Measurements from ENCODE around the gene ARID3C. TPM values are rescaled to one million over a fixed set of nuclear protein-coding genes. Genes with fewer than 3 reads are reported as not detected.

Gene ARID3C
- total RNA-seq, 1 donor from 2014 or later, result not detected

- Histone ChIP-seq H3K27ac (no peak within 1 kb of the TSS), H3K9me3 (no peaks in the 10 kb centered on the region), H3K4me1 (peaks cover 24% of the 10 kb centered on the region), H3K4me3 (no peak within 1 kb of the TSS), H3K36me3 (peaks cover 23% of the 10 kb centered on the region), H3K27me3 (ENCODE audit: low read depth) (no peaks in the 10 kb centered on the region)
- TF ChIP-seq CTCF (IDR thresholded peaks at IDR 0.05), result no peak
- no peak for ATAC-seq
- intact Hi-C loops (cut with DNase I), result no loop called here
- no peak for DNase-seq
These were observed 33.8 kb upstream of the ARID3C start, which contains the start of gene CCL27 for GRCh38 chr9:34662526-34663302. CCL27 (minus strand) TSS chr9:34662657; CDS start chr9:34662633, 24 bp downstream.

- intact Hi-C loops (cut with DNase I), result no loop called here
- TF ChIP-seq CTCF (IDR thresholded peaks at IDR 0.05), result no peak
These were observed 30.9 kb upstream of the ARID3C start for GRCh38 chr9:34659592-34660253.

GRCh38 chr9:34658461-34658860 is 29.6 kb upstream of the ARID3C start:
- no peak overlapping the region for H3K27ac ChIP-seq
- H3K4me1 ChIP-seq, result peaks cover 19% of the 10 kb centered on the region
- peaks cover 23% of the 10 kb centered on the region for H3K36me3 ChIP-seq
- H3K27me3 ChIP-seq (ENCODE audit: low read depth), result no peaks in the 10 kb centered on the region
- no peak for TF ChIP-seq CTCF (IDR thresholded peaks at IDR 0.05)
- intact Hi-C loops (cut with DNase I), result no loop called here
- H3K4me3 ChIP-seq, result no peak overlapping the region
- ATAC-seq, result no peak
- H3K9me3 ChIP-seq, result no peaks in the 10 kb centered on the region
- DNase-seq, result no peak

More at GRCh38 chr9:34659592-34660253, 30.9 kb upstream of the ARID3C start:
- no peak overlapping the region for H3K4me3 ChIP-seq
- ATAC-seq, result no peak
- H3K27ac ChIP-seq, result no peak overlapping the region
- H3K27me3 ChIP-seq (ENCODE audit: low read depth), result no peaks in the 10 kb centered on the region
- H3K4me1 ChIP-seq, result peaks cover 17% of the 10 kb centered on the region
- peaks cover 23% of the 10 kb centered on the region for H3K36me3 ChIP-seq
- H3K9me3 ChIP-seq, result no peaks in the 10 kb centered on the region
- no peak for DNase-seq

- no peak for DNase-seq
- Histone ChIP-seq H3K4me3 (no peak overlapping the region), H3K27me3 (ENCODE audit: low read depth) (no peaks in the 10 kb centered on the region), H3K27ac (no peak overlapping the region), H3K9me3 (no peaks in the 10 kb centered on the region), H3K4me1 (peaks cover 32% of the 10 kb centered on the region), H3K36me3 (peaks cover 18% of the 10 kb centered on the region)
- ATAC-seq, result no peak
- no peak for TF ChIP-seq CTCF (IDR thresholded peaks at IDR 0.05)
- intact Hi-C loops (cut with DNase I), result no loop called here
These were observed 28.1 kb upstream of the ARID3C start for GRCh38 chr9:34656992-34657391.

- Histone ChIP-seq H3K4me3 (no peak overlapping the region), H3K27me3 (ENCODE audit: low read depth) (no peaks in the 10 kb centered on the region)
These were observed 26.5 kb upstream of the ARID3C start for GRCh38 chr9:34655394-34655793.

More at GRCh38 chr9:34655394-34655793, 26.5 kb upstream of the ARID3C start:
- ATAC-seq (no peak), DNase-seq (no peak)
- intact Hi-C loops (cut with DNase I), result no loop called here
- Histone ChIP-seq H3K27ac (no peak overlapping the region), H3K4me1 (peaks cover 45% of the 10 kb centered on the region), H3K36me3 (peaks cover 16% of the 10 kb centered on the region), H3K9me3 (no peaks in the 10 kb centered on the region)
- no peak for TF ChIP-seq CTCF (IDR thresholded peaks at IDR 0.05)
